SU-DHL-6 (cell line): ENCODE results near the gene CTDSPL2.

Source experiments
- H2AFZ ChIP-seq: fragments of 200-600 bp; sonication (generic); 2 replicates; pipeline ENCODE4 v1.6.1; 2014; ENCODE audit warnings: low read depth, mild to moderate bottlenecking, moderate library complexity, mixed read lengths, antibody characterized with exemption, low read length; ENCODE audit not compliant: severe bottlenecking
- H3F3A ChIP-seq: fragments of 200-600 bp; shearing (Covaris generic); 2 replicates; pipeline ENCODE4 v1.6.0; 2016; ENCODE audit warnings: antibody characterized with exemption, mild to moderate bottlenecking; ENCODE audit not compliant: insufficient read depth
- H3K27ac ChIP-seq: fragments of 200-600 bp; sonication (generic); 2 replicates; pipeline ENCODE4 v1.5.1; 2016; ENCODE audit warnings: low read depth, mild to moderate bottlenecking, low read length, moderate library complexity, mixed read lengths
- H3K27me3 ChIP-seq: fragments of 200-600 bp; sonication (generic), shearing (Covaris generic); 2 replicates; pipeline ENCODE4 v1.6.0; 2014; ENCODE audit warnings: mild to moderate bottlenecking, low read length
- H3K36me3 ChIP-seq: fragments of 200-600 bp; sonication (generic); 2 replicates; pipeline ENCODE4 v1.6.1; 2014; ENCODE audit warnings: mild to moderate bottlenecking, low read length, mixed read lengths
- H3K4me2 ChIP-seq: fragments of 300-600, 200-600 bp; shearing (Covaris generic), sonication (generic); 2 replicates; pipeline ENCODE4 v1.6.0; 2014; ENCODE audit warnings: low read length, low read depth, mild to moderate bottlenecking; ENCODE audit not compliant: poor library complexity, severe bottlenecking
- H3K4me3 ChIP-seq: fragments of 200-600 bp; sonication (generic); 2 replicates; pipeline ENCODE4 v1.5.1; 2014; ENCODE audit warnings: antibody characterized with exemption, low read length, mild to moderate bottlenecking, mixed read lengths; ENCODE audit not compliant: insufficient read depth, poor library complexity, severe bottlenecking
- H3K79me2 ChIP-seq: fragments of 200-600 bp; sonication (generic); 2 replicates; pipeline ENCODE4 v1.6.1; 2014; ENCODE audit warnings: mild to moderate bottlenecking, low read length, moderate library complexity; ENCODE audit not compliant: insufficient read depth
- H3K9ac ChIP-seq: fragments of 200-600 bp; sonication (generic); 2 replicates; pipeline ENCODE4 v1.7.0; 2014; ENCODE audit warnings: mild to moderate bottlenecking, low read length
- H3K9me2 ChIP-seq: fragments of 200-600 bp; sonication (generic); replicated peaks from 2 replicates; pipeline ENCODE4 v1.6.1; 2014; ENCODE audit warnings: low read length; ENCODE audit not compliant: insufficient read depth
- H3K9me3 ChIP-seq: fragments of 200-600 bp; sonication (generic); 2 replicates; pipeline ENCODE4 v1.6.1; 2014; ENCODE audit warnings: low read length, mixed read lengths; ENCODE audit not compliant: insufficient read depth
- H4K20me1 ChIP-seq: fragments of 200-600 bp; sonication (generic); 2 replicates; pipeline ENCODE4 v1.6.1; 2014; ENCODE audit warnings: low read depth, mild to moderate bottlenecking, antibody characterized with exemption, low read length, moderate library complexity, mixed read lengths
- EZH2phosphoT487 ChIP-seq: fragments of 200-600 bp; sonication (generic), shearing (Covaris generic); conservative IDR thresholded peaks from 2 replicates; pipeline ENCODE4 v1.6.1; 2018; ENCODE audit warnings: mild to moderate bottlenecking, antibody characterized with exemption, low read length, moderate library complexity, mixed read lengths
- TF ChIP-seq, protein P1 (sequence below): fragments of 200-600 bp; sonication (generic); IDR thresholded peaks from one replicate; pipeline ENCODE4 v1.5.1; 2017; ENCODE audit warnings: antibody characterized with exemption, mild to moderate bottlenecking, low read length, moderate library complexity; ENCODE audit not compliant: insufficient read depth, poor library complexity, severe bottlenecking

Gene CTDSPL2

DNA sequence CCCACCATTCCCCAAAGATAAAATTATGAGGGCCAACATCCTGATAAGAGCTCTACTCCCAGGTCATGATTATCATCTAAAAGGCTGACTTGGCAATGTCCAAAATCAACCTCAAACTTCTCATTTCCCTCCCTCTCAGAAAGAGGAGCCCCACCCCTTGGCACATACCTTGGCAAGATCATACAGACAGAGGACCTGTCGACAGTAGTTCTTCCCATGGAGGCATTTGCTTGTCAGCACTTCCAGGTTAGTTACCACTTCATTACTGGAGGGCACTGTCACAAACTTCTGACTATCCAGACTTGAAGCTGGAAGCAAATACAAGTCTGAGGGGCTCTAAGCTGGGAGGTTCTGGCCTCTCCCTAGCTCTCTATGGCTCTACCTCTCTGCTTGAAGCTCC is 147.3 kb downstream of the CTDSPL2 start:
- Histone ChIP-seq H3F3A (peaks cover 3% of the 10 kb centered on the region; the same call in 1 of the 2 replicates), H3K27ac (no peak overlapping the region), H3K9me2 (no peaks in the 10 kb centered on the region), H3K27me3 (no peaks in the 10 kb centered on the region), H3K9me3 (no peaks in the 10 kb centered on the region), H2AFZ (no peak overlapping the region), H3K4me2 (no peak overlapping the region), H3K9ac (no peak overlapping the region), H3K79me2 (no peaks in the 10 kb centered on the region), H3K4me3 (no peak overlapping the region), H3K36me3 (peaks cover 4% of the 10 kb centered on the region; the same call in 1 of the 2 replicates), H4K20me1 (no peaks in the 10 kb centered on the region)
- no peak for TF ChIP-seq EZH2phosphoT487
- TF ChIP-seq, protein P1, sequence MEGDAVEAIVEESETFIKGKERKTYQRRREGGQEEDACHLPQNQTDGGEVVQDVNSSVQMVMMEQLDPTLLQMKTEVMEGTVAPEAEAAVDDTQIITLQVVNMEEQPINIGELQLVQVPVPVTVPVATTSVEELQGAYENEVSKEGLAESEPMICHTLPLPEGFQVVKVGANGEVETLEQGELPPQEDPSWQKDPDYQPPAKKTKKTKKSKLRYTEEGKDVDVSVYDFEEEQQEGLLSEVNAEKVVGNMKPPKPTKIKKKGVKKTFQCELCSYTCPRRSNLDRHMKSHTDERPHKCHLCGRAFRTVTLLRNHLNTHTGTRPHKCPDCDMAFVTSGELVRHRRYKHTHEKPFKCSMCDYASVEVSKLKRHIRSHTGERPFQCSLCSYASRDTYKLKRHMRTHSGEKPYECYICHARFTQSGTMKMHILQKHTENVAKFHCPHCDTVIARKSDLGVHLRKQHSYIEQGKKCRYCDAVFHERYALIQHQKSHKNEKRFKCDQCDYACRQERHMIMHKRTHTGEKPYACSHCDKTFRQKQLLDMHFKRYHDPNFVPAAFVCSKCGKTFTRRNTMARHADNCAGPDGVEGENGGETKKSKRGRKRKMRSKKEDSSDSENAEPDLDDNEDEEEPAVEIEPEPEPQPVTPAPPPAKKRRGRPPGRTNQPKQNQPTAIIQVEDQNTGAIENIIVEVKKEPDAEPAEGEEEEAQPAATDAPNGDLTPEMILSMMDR = no peak
